Epithelial cell of proximal tubule (primary cell): ENCODE results near the gene KBTBD13. TPM values are rescaled to one million over a fixed set of nuclear protein-coding genes. Genes with fewer than 3 reads are reported as not detected.

Experiments
- DNase-seq: peaks from one replicate; pipeline ENCODE4 v3.0.0-alpha.2; 2011; ENCODE audit warnings: low read depth
- H3K4me3 ChIP-seq: 2 replicates; pipeline ENCODE4 v1.5.1; 2011; ENCODE audit warnings: low read depth, mild to moderate bottlenecking, low read length
- total RNA-seq: library from RNA; depleted of rRNA; stranded (reverse); fragments of >200 nt; gene quantifications from 2 replicates; pipeline ENCODE4 v1.2.3, GENCODE V29; 2015
- TF ChIP-seq, protein P1 (sequence below): conservative IDR thresholded peaks from 2 replicates; pipeline ENCODE4 v1.5.1; 2012; ENCODE audit warnings: low read depth, mild to moderate bottlenecking, low read length

Gene KBTBD13
- total RNA-seq, 1 donor from 2014 or later = not detected

GRCh38 chr15:65057549-65057940, 19.0 kb upstream of the KBTBD13 start:
- no peak for DNase-seq

GRCh38 chr15:65058394-65059368, 17.9 kb upstream of the KBTBD13 start:
- H3K4me3 ChIP-seq = no peak overlapping the region
- TF ChIP-seq, protein P1, sequence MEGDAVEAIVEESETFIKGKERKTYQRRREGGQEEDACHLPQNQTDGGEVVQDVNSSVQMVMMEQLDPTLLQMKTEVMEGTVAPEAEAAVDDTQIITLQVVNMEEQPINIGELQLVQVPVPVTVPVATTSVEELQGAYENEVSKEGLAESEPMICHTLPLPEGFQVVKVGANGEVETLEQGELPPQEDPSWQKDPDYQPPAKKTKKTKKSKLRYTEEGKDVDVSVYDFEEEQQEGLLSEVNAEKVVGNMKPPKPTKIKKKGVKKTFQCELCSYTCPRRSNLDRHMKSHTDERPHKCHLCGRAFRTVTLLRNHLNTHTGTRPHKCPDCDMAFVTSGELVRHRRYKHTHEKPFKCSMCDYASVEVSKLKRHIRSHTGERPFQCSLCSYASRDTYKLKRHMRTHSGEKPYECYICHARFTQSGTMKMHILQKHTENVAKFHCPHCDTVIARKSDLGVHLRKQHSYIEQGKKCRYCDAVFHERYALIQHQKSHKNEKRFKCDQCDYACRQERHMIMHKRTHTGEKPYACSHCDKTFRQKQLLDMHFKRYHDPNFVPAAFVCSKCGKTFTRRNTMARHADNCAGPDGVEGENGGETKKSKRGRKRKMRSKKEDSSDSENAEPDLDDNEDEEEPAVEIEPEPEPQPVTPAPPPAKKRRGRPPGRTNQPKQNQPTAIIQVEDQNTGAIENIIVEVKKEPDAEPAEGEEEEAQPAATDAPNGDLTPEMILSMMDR = no peak
- no peak for DNase-seq

More at GRCh38 chr15:65057549-65057940, 19.0 kb upstream of the KBTBD13 start:
- no peak overlapping the region for H3K4me3 ChIP-seq
- TF ChIP-seq, protein P1 = no peak

DNA sequence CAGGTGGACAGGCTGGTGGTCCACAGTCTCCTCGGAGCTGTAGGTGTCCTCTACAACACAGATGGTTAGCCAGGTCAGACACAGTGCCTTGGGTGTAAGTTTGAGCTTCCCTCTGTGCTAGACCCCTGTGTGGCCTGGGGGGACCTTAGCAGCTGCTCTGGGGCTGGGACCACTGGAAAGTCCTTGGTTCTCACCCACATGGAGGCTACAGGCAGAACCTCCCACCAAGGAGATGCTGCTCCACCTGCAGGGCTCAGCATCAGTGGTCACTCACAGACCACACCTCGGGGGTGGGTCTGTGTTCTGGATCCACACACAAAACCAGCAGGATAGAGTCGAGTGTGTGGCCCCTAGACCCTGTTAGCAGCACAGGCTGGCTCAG, 17.2 kb upstream of the KBTBD13 start:
- H3K4me3 ChIP-seq = no peak overlapping the region
- TF ChIP-seq, protein P1 = no peak
- DNase-seq = no peak

DNA sequence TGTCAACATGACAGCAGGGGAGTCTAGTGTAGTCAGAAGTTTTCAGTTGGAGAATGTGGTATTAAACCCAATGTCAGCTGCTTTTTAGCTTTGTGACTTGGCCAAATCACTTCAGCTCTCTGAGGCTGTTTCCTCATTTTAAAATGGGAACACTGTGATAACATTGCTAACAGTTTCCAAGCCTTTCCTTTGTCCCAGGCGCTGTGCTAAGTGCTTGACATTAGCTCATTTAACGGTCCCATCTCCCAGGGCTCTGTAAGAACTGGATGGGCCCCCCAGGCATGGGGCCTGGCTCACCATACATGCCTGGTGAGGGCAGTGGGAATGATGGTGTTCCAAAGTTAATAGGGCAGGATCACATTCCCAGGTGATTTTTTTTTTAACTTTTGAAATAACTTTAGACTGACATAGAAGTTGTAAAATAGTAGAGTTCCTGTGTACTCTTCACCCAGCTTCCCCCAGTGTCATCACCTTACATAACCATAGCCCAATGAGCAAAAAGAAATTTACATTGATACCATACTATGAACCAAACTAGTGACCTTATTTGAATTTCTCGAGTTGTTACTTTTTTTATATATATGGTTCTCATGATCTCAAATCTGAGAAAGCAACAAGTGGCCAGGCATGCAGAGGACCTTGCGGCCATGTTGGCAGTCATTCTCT, 16.5 kb upstream of the KBTBD13 start:
- DNase-seq = no peak
- TF ChIP-seq, protein P1 = no peak
- no peak overlapping the region for H3K4me3 ChIP-seq

- H3K4me3 ChIP-seq = no peak overlapping the region
- TF ChIP-seq, protein P1 = no peak
- no peak for DNase-seq
Observed at GRCh38 chr15:65060641-65061397, 15.7 kb upstream of the KBTBD13 start.

DNA sequence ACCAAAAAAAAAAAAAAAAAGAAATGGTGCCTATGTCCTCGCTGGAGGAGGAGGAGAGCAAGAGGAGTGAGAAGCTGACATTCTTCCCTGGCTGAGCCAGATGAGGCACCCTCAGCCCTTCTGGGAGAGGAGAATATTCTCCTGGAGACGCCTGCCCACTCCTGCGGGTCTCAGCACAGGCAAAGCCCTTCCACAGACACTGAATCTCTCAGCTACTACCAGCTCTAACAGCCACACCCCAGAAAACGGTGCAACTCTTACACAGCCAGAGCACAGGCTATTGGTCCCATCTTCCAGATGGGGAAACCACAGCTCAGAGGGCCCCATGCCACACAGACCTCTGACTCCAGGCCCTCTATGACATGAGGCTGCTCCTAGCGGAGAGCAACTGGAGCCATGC, 14.5 kb upstream of the KBTBD13 start:
- no peak overlapping the region for H3K4me3 ChIP-seq
- TF ChIP-seq, protein P1 = no peak
- no peak for DNase-seq
